Suprapubic skin (tissue), 4 donors: ENCODE results near the gene PRR23E. TPM values are rescaled to one million over a fixed set of nuclear protein-coding genes. Genes with fewer than 3 reads are reported as not detected.

ENCODE experiments used
- DNase-seq, 2 donors: peaks; one replicate each; pipeline ENCODE4 v3.0.0-alpha.2; 2019; ENCODE audit warnings: low spot score in 2 of 2
- H3K27ac ChIP-seq: fragments of 200-600 bp; sonication (generic); one replicate; pipeline ENCODE4 v1.5.1; 2019
- H3K27me3 ChIP-seq: fragments of 200-600 bp; sonication (generic); one replicate; pipeline ENCODE4 v1.5.1; 2019
- H3K36me3 ChIP-seq: fragments of 200-600 bp; sonication (generic); one replicate; pipeline ENCODE4 v1.5.1; 2019
- H3K4me1 ChIP-seq: fragments of 200-600 bp; sonication (generic); one replicate; pipeline ENCODE4 v1.5.1; 2019
- H3K4me3 ChIP-seq: fragments of 200-600 bp; sonication (generic); one replicate; pipeline ENCODE4 v1.5.1; 2019; ENCODE audit warnings: mild to moderate bottlenecking
- H3K9me3 ChIP-seq: fragments of 200-600 bp; sonication (generic); one replicate; pipeline ENCODE4 v1.5.1; 2019
- EP300 ChIP-seq: sonication (generic); formaldehyde crosslinking; IDR thresholded peaks from one replicate; pipeline ENCODE4 v1.6.1; 2017; ENCODE audit warnings: antibody characterized with exemption
- POLR2A ChIP-seq, 2 donors: fragments of 450-650 bp; IDR thresholded peaks; one replicate each; pipeline ENCODE4 v1.6.1; 2017; ENCODE audit warnings: antibody characterized with exemption in 2 of 2, mild to moderate bottlenecking in 2 of 2, moderate library complexity in 2 of 2
- POLR2AphosphoS5 ChIP-seq, 3 donors: sonication (generic); formaldehyde crosslinking; IDR thresholded peaks; one replicate each; pipeline ENCODE4 v1.6.1; 2017; ENCODE audit warnings: antibody characterized with exemption in 3 of 3
- WGBS: methylation state at CpG from one replicate; pipeline ENCODE4 v1.1.5; 2018; 5-methylcytosine and 5-hydroxymethylcytosine counted together
- total RNA-seq, 4 donors: library from RNA; depleted of rRNA; stranded (reverse); fragments of >200 nt; gene quantifications; one replicate each; pipeline ENCODE4 v1.1.0, GENCODE V29; 2016
- TF ChIP-seq, protein P1 (sequence below), 2 donors: fragments of 200-600 bp in 1 of 2; fragments of 450-650 bp in 1 of 2; sonication (generic) in 1 of 2; IDR thresholded peaks; one replicate each; pipeline ENCODE4 v1.5.1; 2016 to 2019; ENCODE audit warnings: antibody characterized with exemption in 2 of 2, mild to moderate bottlenecking in 1 of 2, moderate library complexity in 1 of 2

Gene PRR23E
- total RNA-seq, 4 donors from 2014 or later: not detected

- H3K4me3 ChIP-seq: no peak overlapping the region
- peaks cover 3% of the 10 kb centered on the region for H3K4me1 ChIP-seq
- 60% methylated on average over 1 of the region's 2 CpGs for WGBS
- no peaks in the 10 kb centered on the region for H3K36me3 ChIP-seq
- TF ChIP-seq EP300 (no peak), POLR2A (IDR thresholded peaks at IDR 0.05) (no peak), POLR2AphosphoS5 (IDR thresholded peaks at IDR 0.05) (no peak)
- TF ChIP-seq, protein P1, sequence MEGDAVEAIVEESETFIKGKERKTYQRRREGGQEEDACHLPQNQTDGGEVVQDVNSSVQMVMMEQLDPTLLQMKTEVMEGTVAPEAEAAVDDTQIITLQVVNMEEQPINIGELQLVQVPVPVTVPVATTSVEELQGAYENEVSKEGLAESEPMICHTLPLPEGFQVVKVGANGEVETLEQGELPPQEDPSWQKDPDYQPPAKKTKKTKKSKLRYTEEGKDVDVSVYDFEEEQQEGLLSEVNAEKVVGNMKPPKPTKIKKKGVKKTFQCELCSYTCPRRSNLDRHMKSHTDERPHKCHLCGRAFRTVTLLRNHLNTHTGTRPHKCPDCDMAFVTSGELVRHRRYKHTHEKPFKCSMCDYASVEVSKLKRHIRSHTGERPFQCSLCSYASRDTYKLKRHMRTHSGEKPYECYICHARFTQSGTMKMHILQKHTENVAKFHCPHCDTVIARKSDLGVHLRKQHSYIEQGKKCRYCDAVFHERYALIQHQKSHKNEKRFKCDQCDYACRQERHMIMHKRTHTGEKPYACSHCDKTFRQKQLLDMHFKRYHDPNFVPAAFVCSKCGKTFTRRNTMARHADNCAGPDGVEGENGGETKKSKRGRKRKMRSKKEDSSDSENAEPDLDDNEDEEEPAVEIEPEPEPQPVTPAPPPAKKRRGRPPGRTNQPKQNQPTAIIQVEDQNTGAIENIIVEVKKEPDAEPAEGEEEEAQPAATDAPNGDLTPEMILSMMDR (IDR thresholded peaks at IDR 0.05): no peak
- H3K27ac ChIP-seq: no peak overlapping the region
- peaks cover 32% of the 10 kb centered on the region for H3K27me3 ChIP-seq
- no peak for DNase-seq
- H3K9me3 ChIP-seq: no peaks in the 10 kb centered on the region
Measured at GRCh38 chr3:127174715-127175140, 18.2 kb upstream of the PRR23E start.

- Histone ChIP-seq H3K27ac (no peak overlapping the region), H3K4me3 (no peak overlapping the region), H3K36me3 (no peaks in the 10 kb centered on the region), H3K27me3 (peaks cover 30% of the 10 kb centered on the region), H3K9me3 (no peaks in the 10 kb centered on the region), H3K4me1 (peaks cover 3% of the 10 kb centered on the region)
- no peak for DNase-seq
- 57% methylated on average over 11 of the region's 11 CpGs for WGBS
- TF ChIP-seq EP300 (no peak), POLR2A (IDR thresholded peaks at IDR 0.05) (no peak), POLR2AphosphoS5 (IDR thresholded peaks at IDR 0.05) (no peak)
- TF ChIP-seq, protein P1 (IDR thresholded peaks at IDR 0.05): no peak
Measured at GRCh38 chr3:127175272-127175671, 17.7 kb upstream of the PRR23E start.

DNA sequence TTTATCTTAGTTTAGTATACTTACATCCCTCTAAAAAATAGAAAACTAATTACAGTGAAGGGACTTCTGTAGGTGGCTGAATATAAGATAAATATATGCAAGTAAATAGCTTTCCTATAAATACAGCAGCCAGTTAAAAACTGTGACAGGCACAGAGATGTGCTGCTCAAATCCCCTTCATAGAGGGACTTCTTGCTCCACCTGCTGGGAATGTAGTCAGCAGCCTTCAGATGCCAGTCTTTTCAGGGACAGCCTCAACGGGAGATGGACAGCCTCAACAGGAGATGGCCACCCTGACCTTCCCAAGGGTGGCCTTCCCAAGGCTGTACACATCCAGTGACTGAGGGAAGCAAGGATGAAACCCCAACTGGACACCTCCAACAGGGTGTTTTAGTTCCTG lies 15.7 kb upstream of the PRR23E start:
- WGBS: 57% methylated on average over 1 of the region's 1 CpG

GRCh38 chr3:127180859-127181258 lies 12.1 kb upstream of the PRR23E start:
- Histone ChIP-seq H3K27me3 (no peaks in the 10 kb centered on the region), H3K27ac (no peak overlapping the region), H3K9me3 (no peaks in the 10 kb centered on the region), H3K4me1 (no peaks in the 10 kb centered on the region), H3K4me3 (no peak overlapping the region), H3K36me3 (no peaks in the 10 kb centered on the region)
- TF ChIP-seq POLR2AphosphoS5 (IDR thresholded peaks at IDR 0.05) (no peak), EP300 (no peak), POLR2A (IDR thresholded peaks at IDR 0.05) (no peak)
- TF ChIP-seq, protein P1 (IDR thresholded peaks at IDR 0.05): no peak
- 81% methylated on average over 6 of the region's 6 CpGs for WGBS
- DNase-seq: peak in 1 of 2 donors; percentile 59

More for the DNA sequence above, 15.7 kb upstream of the PRR23E start:
- Histone ChIP-seq H3K4me3 (no peak overlapping the region), H3K27me3 (peaks cover 12% of the 10 kb centered on the region), H3K4me1 (peaks cover 3% of the 10 kb centered on the region), H3K36me3 (no peaks in the 10 kb centered on the region), H3K9me3 (no peaks in the 10 kb centered on the region), H3K27ac (no peak overlapping the region)
- DNase-seq: no peak
- TF ChIP-seq EP300 (no peak), POLR2A (IDR thresholded peaks at IDR 0.05) (no peak), POLR2AphosphoS5 (IDR thresholded peaks at IDR 0.05) (no peak)
- TF ChIP-seq, protein P1 (IDR thresholded peaks at IDR 0.05): no peak

- Histone ChIP-seq H3K27me3 (no peaks in the 10 kb centered on the region), H3K36me3 (no peaks in the 10 kb centered on the region), H3K9me3 (no peaks in the 10 kb centered on the region), H3K4me1 (no peaks in the 10 kb centered on the region), H3K27ac (no peak overlapping the region), H3K4me3 (no peak overlapping the region)
- 61% methylated on average over 4 of the region's 7 CpGs for WGBS
- no peak for DNase-seq
- TF ChIP-seq POLR2A (IDR thresholded peaks at IDR 0.05): no peak
- TF ChIP-seq, protein P1 (IDR thresholded peaks at IDR 0.05): no peak
- TF ChIP-seq EP300: no peak
- TF ChIP-seq POLR2AphosphoS5 (IDR thresholded peaks at IDR 0.05): no peak
Measured at GRCh38 chr3:127182431-127182830, 10.5 kb upstream of the PRR23E start.
